Inflammatory macrophage (primary cell): Measurements from ENCODE around the gene MSX1.

Source experiments
- DNase-seq, 2 donors: peaks; one replicate each; pipeline ENCODE4 v3.0.0-alpha.2; 2020 to 2022

Gene MSX1

GRCh38 chr4:4871242-4871572 lies 11.7 kb downstream of the MSX1 start:
- DNase-seq: no peak

- DNase-seq: no peak
Observed at GRCh38 chr4:4871573-4872313, 12.3 kb downstream of the MSX1 start.

- no peak for DNase-seq
Observed at GRCh38 chr4:4872314-4872903, 12.9 kb downstream of the MSX1 start.

- peak in 1 of 2 donors; percentile 36 for DNase-seq
Observed at GRCh38 chr4:4873203-4873602, 13.7 kb downstream of the MSX1 start.

GRCh38 chr4:4874254-4874653 lies 14.8 kb downstream of the MSX1 start:
- DNase-seq: no peak

GRCh38 chr4:4875147-4875546 lies 15.7 kb downstream of the MSX1 start:
- DNase-seq: no peak

- DNase-seq: no peak
Observed at GRCh38 chr4:4875611-4876010, 16.1 kb downstream of the MSX1 start.

GRCh38 chr4:4876945-4877661 lies 17.6 kb downstream of the MSX1 start:
- DNase-seq: no peak

GRCh38 chr4:4880492-4880891 lies 21.0 kb downstream of the MSX1 start:
- DNase-seq: no peak

GRCh38 chr4:4881432-4881831 lies 22.0 kb downstream of the MSX1 start:
- no peak for DNase-seq

- DNase-seq: no peak
Observed at GRCh38 chr4:4884611-4885010, 25.1 kb downstream of the MSX1 start.

- no peak for DNase-seq
Observed at GRCh38 chr4:4887426-4887825, 28.0 kb downstream of the MSX1 start.

GRCh38 chr4:4888695-4889094 lies 29.2 kb downstream of the MSX1 start:
- no peak for DNase-seq

GRCh38 chr4:4889781-4890180 lies 30.3 kb downstream of the MSX1 start:
- no peak for DNase-seq

GRCh38 chr4:4890574-4891255 lies 31.2 kb downstream of the MSX1 start:
- DNase-seq: no peak

- no peak for DNase-seq
Observed at GRCh38 chr4:4893721-4894120, 34.3 kb downstream of the MSX1 start.

- no peak for DNase-seq
Observed at GRCh38 chr4:4899202-4899925, 39.9 kb downstream of the MSX1 start.

GRCh38 chr4:4901877-4902276 lies 42.4 kb downstream of the MSX1 start:
- no peak for DNase-seq

- no peak for DNase-seq
Observed at GRCh38 chr4:4912155-4912554, 52.7 kb downstream of the MSX1 start.

- no peak for DNase-seq
Observed at GRCh38 chr4:4913147-4913561, 53.7 kb downstream of the MSX1 start.
